ENCODE data around the gene SLC39A9. TPM values are rescaled to one million over a fixed set of nuclear protein-coding genes. Genes with fewer than 3 reads are reported as not detected.

SLC39A9 gene
- total and polyA plus RNA-seq, 10 of the 15 experiments (the other 5 are each of a cell fraction or from before 2014, with no cell fraction given), result 19.9 to 109 (median 46.9) TPM

DNA sequence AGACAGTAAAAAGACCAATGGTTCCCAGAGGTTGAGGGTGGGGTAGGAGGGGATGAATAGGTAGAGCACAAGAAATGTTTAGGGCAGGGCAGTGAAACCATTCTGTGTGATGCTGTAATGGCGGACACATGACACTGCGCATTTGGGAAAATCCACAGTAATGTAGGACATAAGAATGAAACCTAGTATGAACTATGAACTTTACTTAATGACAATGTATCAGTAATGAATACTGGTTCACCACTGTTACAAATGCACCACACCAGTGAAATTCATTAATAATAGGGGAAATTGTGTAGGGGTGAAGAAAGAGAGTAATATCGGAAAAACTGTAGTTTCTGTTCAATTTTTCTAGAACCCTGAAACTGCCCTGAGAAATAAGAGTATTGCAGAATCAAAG, 6.0 kb upstream of the SLC39A9 start:
- peaks cover 92% of the 10 kb centered on the region for H3K79me2 ChIP-seq (ENCODE audit: control insufficient read depth, insufficient read depth, low read length)
- no peak overlapping the region for H3K9ac ChIP-seq (ENCODE audit: control insufficient read depth, insufficient read depth, low read length)
- WGBS (ENCODE audit: insufficient coverage, insufficient replicate concordance, low lambda C conversion rate, missing lambda C conversion rate), result 28% methylated on average over 3 of the region's 3 CpGs
- H3K27me3 ChIP-seq (replicated peaks in 1 of 2; ENCODE audit: control insufficient read depth in 2 of 2, insufficient read depth in 2 of 2, low read length in 1 of 2), result no peaks in the 10 kb centered on the region
- peak overlapping the region; percentile 81 for H3K4me2 ChIP-seq (ENCODE audit: control insufficient read depth, insufficient read depth)
- peaks cover 8 to 52% of the 10 kb centered on the region in 2 experiments for H3K36me3 ChIP-seq (ENCODE audit: control insufficient read depth in 2 of 2, insufficient read depth in 2 of 2, low read length in 1 of 2)
- BruUV-seq (replicated peaks), result no TSS peak
- no peaks in the 10 kb centered on the region for H3K9me3 ChIP-seq (replicated peaks; ENCODE audit: control insufficient read depth, insufficient read depth, low read length)
- SMC1A ChIA-PET (ENCODE audit: uncharacterized antibody, unreplicated experiment), result interaction anchor here (0.7 to 3.3 kb wide), 10 partner anchors 8 to 100 kb away, joined by 3 to 21 read pairs (median 4); no protein-coding TSS in a partner anchor
- no peak overlapping the region for H2AFZ ChIP-seq (ENCODE audit: control insufficient read depth, low read depth, low read length)
- ATAC-seq, result peak; percentile 72
- RAD21 ChIA-PET (ENCODE audit: unreplicated experiment), result interaction anchor here (0.7 to 11.7 kb wide), 5 partner anchors 9 to 130 kb away, joined by 3 to 143 read pairs (median 4); no protein-coding TSS in a partner anchor
- POLR2A ChIA-PET, result interaction anchor here (0.6 to 2.1 kb wide), 5 partner anchors 10 to 41 kb away, joined by 3 to 10 read pairs (median 5); no protein-coding TSS in a partner anchor
- H3K27ac ChIP-seq (ENCODE audit: control insufficient read depth, insufficient read depth), result peak overlapping the region; percentile 65
- peak overlapping the region; percentile 63; the same call in 1 of the 2 replicates for H3K4me3 ChIP-seq
- CTCF ChIA-PET, result interaction anchor here (0.7 to 1.9 kb wide), 5 partner anchors 41 to 150 kb away, joined by 3 to 6 read pairs (median 4); no protein-coding TSS in a partner anchor
- peak; percentile 44 for DNase-seq (ENCODE audit: low read depth, low spot score)
- no peak for FAIRE-seq
- H4K20me1 ChIP-seq (ENCODE audit: control insufficient read depth, insufficient read depth), result no peaks in the 10 kb centered on the region
- intact Hi-C loops (cut with micrococcal nuclease; ENCODE audit: unreplicated experiment) (loop anchor here (2.0 to 10.0 kb wide), 2 partner anchors 38 to 222 kb away; partner anchors contain the start of gene SUSD6), in situ Hi-C loops (cut with MboI) (no loop called here)
- H3K4me1 ChIP-seq (ENCODE audit: control insufficient read depth, insufficient read depth, low read length), result peaks cover 29% of the 10 kb centered on the region
- TF ChIP-seq BMI1 (IDR thresholded peaks at IDR 0.05; ENCODE audit: borderline replicate concordance), result no peak
- TF ChIP-seq, protein P1, sequence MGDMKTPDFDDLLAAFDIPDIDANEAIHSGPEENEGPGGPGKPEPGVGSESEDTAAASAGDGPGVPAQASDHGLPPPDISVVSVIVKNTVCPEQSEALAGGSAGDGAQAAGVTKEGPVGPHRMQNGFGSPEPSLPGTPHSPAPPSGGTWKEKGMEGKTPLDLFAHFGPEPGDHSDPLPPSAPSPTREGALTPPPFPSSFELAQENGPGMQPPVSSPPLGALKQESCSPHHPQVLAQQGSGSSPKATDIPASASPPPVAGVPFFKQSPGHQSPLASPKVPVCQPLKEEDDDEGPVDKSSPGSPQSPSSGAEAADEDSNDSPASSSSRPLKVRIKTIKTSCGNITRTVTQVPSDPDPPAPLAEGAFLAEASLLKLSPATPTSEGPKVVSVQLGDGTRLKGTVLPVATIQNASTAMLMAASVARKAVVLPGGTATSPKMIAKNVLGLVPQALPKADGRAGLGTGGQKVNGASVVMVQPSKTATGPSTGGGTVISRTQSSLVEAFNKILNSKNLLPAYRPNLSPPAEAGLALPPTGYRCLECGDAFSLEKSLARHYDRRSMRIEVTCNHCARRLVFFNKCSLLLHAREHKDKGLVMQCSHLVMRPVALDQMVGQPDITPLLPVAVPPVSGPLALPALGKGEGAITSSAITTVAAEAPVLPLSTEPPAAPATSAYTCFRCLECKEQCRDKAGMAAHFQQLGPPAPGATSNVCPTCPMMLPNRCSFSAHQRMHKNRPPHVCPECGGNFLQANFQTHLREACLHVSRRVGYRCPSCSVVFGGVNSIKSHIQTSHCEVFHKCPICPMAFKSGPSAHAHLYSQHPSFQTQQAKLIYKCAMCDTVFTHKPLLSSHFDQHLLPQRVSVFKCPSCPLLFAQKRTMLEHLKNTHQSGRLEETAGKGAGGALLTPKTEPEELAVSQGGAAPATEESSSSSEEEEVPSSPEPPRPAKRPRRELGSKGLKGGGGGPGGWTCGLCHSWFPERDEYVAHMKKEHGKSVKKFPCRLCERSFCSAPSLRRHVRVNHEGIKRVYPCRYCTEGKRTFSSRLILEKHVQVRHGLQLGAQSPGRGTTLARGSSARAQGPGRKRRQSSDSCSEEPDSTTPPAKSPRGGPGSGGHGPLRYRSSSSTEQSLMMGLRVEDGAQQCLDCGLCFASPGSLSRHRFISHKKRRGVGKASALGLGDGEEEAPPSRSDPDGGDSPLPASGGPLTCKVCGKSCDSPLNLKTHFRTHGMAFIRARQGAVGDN (IDR thresholded peaks at IDR 0.05), result peak; percentile 87
- no peak for TF ChIP-seq POLR2A (IDR thresholded peaks at IDR 0.05; ENCODE audit: low read depth, low read length)
- TF ChIP-seq MEF2A (IDR thresholded peaks at IDR 0.05; ENCODE audit: insufficient read depth, low read depth, low read length), result no peak
- TF ChIP-seq CBX3 (IDR thresholded peaks at IDR 0.05; ENCODE audit: borderline replicate concordance, low read depth), result no peak
- TF ChIP-seq POLR2AphosphoS5 (IDR thresholded peaks at IDR 0.05; ENCODE audit: low read length), result no peak
- TF ChIP-seq, protein P2, sequence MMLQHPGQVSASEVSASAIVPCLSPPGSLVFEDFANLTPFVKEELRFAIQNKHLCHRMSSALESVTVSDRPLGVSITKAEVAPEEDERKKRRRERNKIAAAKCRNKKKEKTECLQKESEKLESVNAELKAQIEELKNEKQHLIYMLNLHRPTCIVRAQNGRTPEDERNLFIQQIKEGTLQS (IDR thresholded peaks at IDR 0.05; ENCODE audit: borderline replicate concordance, extremely low read depth, low read depth, low read length), result no peak
- TF ChIP-seq, protein P3, sequence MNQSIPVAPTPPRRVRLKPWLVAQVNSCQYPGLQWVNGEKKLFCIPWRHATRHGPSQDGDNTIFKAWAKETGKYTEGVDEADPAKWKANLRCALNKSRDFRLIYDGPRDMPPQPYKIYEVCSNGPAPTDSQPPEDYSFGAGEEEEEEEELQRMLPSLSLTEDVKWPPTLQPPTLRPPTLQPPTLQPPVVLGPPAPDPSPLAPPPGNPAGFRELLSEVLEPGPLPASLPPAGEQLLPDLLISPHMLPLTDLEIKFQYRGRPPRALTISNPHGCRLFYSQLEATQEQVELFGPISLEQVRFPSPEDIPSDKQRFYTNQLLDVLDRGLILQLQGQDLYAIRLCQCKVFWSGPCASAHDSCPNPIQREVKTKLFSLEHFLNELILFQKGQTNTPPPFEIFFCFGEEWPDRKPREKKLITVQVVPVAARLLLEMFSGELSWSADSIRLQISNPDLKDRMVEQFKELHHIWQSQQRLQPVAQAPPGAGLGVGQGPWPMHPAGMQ (IDR thresholded peaks at IDR 0.05; ENCODE audit: borderline replicate concordance), result no peak
- no peak for TF ChIP-seq TCF3 (IDR thresholded peaks at IDR 0.05; ENCODE audit: borderline replicate concordance, insufficient read depth, low read depth, low read length)
- no peak for TF ChIP-seq CEBPB (IDR thresholded peaks at IDR 0.05; ENCODE audit: borderline replicate concordance in 1 of 2, low read depth in 2 of 2, low read length in 2 of 2)
- TF ChIP-seq CBFB (IDR thresholded peaks at IDR 0.05; ENCODE audit: low read depth), result no peak
- no peak for TF ChIP-seq ETV6 (conservative IDR thresholded peaks at IDR 0.05 in 1 of 2, IDR thresholded peaks at IDR 0.05 in 1 of 2; ENCODE audit: borderline replicate concordance in 1 of 2, low read depth in 1 of 2)
- TF ChIP-seq RAD51 (IDR thresholded peaks at IDR 0.05), result peak; percentile 63; the same call in 1 of the 2 replicates
- TF ChIP-seq MTA2 (IDR thresholded peaks at IDR 0.05; ENCODE audit: low read depth), result peak; percentile 97
- peak; percentile 82 for TF ChIP-seq NR2F1 (conservative IDR thresholded peaks at IDR 0.05)
- TF ChIP-seq NR2C1 (IDR thresholded peaks at IDR 0.05), result peak; percentile 86
- no peak for TF ChIP-seq ZSCAN29 (IDR thresholded peaks at IDR 0.05)
- peak; percentile 67 for TF ChIP-seq ATF7 (IDR thresholded peaks at IDR 0.05; ENCODE audit: low read depth)
- peak; percentile 47; the same call in 1 of the 2 replicates for TF ChIP-seq NFIC (IDR thresholded peaks at IDR 0.05; ENCODE audit: low read depth, low read length)
- TF ChIP-seq IKZF2 (IDR thresholded peaks at IDR 0.05), result peak in 1 of 2 experiments; percentile 75; a peak in 2 of 4 replicates
